NCI-H1694 (cell line): ENCODE data around the gene CNPY3.
A peak's percentile ranks its signal among the peaks of the same experiment; 100 is the strongest.

ENCODE experiments used
- DNase-seq: peaks from one replicate; lab custom pipeline; 2025; lab: John Stamatoyannopoulos, UW

The CNPY3 gene

DNA sequence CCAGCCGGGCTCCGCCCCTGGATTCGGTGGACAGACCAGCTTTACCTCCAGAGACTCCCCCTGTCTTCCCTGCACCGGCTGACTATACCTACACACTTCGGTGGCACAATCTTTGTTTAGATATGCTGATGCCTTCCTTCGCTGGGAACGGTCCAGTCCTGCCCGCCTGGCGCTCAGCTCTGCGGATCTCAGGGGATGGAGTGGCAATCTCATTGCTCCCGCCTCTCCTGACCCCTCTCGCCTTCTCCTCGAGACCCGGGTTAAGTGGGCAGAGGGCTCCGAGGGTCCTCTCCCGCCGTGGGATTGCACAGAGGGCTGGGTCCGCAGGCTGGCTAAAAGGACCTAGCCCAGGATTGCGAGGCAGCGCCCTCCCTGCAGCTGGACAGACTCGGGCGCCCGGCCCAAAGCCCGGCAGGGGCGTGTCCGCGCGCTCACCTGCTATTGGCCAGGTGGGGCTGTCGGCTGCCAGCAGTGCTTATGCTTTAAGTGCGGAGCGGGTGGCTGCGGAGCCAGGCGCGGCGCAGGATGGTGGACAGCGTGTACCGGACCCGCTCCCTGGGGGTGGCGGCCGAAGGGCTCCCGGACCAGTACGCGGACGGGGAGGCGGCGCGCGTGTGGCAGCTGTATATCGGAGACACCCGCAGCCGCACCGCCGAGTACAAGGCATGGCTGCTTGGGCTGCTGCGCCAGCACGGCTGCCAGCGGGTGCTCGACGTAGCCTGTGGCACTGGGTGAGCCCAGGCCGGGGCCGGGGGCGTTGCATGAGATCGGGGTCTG lies 31.2 kb downstream of the CNPY3 start, which contains the start of gene GNMT:
TSS of gene GNMT (plus strand) at position 512 of the 777 bp plus-strand sequence. CDS start at position 526, 14 bp downstream.
- no peak for DNase-seq

DNA sequence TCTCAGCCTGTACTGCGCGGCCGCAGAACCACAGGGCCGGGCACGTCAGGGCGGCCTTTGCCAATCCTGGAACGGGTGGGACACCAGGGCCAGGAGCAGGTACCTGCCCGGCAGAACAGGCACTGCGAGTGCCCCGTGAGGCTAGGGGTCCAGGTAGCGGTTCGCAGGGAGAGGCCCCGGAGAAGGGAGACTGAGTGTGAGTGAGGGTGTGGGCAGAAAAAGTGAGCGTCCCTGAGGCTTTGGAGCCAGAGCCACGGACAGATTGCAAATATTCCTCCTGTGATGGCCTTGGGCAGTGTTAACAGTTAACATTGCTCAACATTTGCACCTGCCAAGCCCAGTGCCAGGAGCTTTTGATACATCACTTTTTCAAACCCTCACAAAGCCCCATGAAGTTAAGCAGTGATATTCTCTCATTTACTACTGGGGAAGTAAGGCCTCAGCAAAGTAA lies 31.8 kb downstream of the CNPY3 start:
- DNase-seq, result no peak

DNA sequence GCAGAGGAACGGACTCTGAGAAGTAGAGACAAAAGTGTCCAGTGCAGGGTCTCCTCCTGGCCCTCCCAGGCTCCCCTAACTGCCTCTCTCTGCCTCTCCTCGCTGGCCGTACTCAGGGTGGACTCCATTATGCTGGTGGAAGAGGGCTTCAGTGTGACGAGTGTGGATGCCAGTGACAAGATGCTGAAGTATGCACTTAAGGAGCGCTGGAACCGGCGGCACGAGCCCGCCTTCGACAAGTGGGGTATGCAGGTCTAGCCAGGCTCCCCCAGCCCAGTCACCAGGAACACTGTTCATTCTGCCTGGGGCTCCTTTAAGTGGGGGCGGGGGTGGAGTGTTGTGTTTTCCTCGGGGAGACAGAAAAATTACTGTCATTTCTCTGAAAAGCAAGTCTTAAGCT lies 32.8 kb downstream of the CNPY3 start:
- no peak for DNase-seq

DNA sequence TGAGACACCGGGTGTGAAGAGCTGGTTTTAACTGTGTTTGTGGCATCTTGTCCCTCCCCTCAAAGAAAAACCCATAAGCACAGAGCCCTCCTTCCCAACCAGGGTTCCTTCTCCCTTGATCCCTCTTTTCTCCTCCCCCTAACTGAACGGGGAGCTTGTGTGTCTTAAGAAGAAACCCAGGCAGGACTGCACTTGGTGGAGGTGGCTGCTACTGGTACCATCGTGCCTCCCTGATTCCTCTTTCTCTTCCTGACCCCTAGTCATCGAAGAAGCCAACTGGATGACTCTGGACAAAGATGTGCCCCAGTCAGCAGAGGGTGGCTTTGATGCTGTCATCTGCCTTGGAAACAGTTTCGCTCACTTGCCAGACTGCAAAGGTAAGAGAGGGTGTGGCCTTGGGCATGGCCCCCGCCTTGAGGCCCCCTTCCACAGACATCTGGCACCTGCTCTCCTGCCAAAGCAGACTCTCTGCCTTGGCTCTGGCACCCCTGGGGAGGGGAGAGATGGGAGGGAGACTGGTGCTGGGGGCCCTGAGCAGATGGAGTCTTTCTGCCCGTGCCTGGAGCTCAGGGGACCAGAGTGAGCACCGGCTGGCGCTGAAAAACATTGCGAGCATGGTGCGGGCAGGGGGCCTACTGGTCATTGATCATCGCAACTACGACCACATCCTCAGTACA lies 33.4 kb downstream of the CNPY3 start:
- DNase-seq, result peak; percentile 88

DNA sequence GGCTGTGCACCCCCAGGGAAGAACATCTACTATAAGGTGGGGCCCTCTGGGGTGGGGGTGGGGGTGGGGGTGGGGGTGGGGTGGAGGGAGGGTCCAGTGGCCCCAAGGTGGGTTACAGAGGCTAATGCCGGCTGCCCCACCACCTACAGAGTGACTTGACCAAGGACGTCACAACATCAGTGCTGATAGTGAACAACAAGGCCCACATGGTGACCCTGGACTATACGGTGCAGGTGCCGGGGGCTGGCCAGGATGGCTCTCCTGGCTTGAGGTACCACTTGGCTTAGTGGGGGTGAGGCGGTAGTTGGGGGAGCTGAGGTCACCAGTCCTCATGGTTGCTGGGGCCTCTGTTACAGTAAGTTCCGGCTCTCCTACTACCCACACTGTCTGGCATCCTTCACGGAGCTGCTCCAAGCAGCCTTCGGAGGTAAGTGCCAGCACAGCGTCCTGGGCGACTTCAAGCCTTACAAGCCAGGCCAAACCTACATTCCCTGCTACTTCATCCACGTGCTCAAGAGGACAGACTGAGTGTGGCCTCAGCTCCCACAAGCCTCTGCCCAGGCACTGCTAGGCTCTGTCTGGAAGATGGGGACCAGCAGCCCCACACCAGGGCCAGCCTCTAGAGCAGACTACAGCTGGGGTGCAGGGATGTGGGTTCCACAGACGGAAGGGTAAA lies 34.0 kb downstream of the CNPY3 start:
- DNase-seq, result no peak

GRCh38 chr6:42963855-42964605 lies 34.8 kb downstream of the CNPY3 start:
- peak; percentile 77 for DNase-seq

DNA sequence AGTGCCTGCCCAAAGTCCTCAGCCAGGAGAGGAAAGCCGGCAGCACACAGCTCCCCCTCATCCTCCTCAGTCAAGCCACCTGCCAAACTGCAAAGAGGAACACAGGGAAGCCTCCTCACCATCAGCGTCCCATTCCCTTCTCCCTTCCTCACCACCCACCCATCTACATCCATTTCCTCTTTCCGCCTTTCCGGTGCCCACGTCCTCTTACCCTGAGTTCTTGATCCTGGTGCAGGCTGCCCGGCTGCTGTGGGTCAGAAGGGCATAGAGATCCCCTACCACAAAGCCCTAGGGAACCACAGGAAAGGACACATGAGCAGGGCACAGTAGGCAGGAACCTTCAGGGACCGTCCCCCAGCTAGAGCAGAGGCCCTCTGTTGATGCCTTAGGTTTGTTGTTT lies 37.3 kb downstream of the CNPY3 start:
- DNase-seq, result no peak

DNA sequence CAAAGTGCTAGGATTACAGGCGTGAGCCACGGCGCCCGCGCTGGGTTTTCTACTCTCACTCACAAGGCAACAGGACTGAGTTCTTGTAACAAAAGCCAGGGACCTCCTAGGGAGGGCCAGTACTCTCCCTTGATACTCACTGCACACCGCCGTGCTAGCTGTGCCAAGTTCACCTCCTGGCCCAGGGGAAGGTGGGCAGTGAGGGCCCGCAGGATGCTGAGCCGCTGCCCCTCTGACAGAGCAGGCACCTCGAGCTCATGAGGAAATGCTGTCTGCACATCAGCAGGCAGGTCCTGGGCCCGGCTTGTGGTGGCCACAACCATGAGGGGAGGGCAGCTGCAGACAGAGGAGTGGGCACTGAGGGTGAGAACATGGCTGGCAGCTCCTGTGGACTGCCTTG lies 37.9 kb downstream of the CNPY3 start:
- no peak for DNase-seq

DNA sequence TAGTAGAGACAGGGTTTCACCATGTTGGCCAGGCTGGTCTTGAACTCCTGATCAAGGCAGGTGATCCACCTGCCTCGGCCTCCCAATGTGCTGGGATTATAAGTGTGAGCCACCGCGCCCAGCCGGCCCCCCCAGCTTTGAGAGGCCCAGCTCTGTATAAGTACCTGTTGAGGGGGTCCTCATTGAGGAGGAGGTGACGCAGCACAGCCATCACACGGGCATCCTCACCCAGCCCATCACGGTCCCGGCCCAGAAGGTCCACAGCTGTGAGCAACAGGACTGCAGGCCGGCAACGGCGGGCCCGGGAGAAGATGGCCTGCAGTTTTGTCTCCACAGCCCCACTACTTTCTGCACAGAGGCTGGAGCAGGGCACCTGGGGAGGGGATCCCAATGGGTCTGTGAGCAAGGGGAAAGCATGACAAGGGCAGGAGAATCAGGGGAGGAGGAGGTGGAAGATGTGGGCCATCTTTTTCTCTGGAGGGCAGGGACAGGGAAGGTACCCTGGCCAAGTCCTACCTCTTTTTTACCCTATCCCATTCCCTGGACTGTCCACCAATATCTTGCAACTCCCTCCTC lies 38.9 kb downstream of the CNPY3 start:
- DNase-seq, result no peak

- no peak for DNase-seq
Observed at GRCh38 chr6:42968783-42969182, 39.5 kb downstream of the CNPY3 start.

DNA sequence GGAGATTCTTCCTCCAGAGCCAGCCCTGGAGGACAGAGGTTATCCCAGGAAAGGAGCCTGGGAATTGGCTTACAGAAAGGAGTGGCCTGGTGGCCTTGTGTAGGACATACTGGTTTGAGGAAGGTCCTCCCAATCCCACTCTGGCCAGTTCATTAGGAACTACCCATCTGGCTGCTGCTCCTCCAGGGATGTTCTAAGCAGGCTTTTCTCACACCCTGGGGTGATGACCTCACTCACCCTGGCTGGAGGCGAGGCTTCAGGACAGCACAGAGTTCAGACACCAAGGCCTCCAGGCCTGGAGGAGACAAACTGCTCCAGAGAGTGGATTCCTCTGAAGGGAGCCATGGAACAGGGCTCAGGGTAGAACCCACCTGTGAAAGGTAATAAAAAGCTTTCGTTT lies 40.2 kb downstream of the CNPY3 start:
- DNase-seq, result no peak

DNA sequence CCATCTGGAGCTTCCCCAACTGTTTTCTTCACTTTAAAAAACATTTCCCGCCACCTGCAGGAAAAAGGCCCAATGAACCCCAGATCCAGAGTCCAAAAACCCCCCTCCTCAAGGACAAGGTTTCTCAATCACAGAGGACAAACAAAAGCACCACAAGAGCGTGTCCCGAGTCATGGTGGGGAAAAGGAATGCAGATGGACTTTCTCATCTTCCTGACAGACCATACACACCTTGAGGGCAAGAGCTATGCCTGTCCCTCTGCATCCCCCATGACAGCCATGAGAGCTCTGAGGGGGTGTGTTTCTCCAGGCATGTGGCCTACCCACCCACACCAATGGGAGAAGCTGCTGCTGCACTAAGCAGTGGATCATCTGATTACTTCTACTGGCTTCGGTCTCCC lies 40.7 kb downstream of the CNPY3 start:
- DNase-seq, result no peak

DNA sequence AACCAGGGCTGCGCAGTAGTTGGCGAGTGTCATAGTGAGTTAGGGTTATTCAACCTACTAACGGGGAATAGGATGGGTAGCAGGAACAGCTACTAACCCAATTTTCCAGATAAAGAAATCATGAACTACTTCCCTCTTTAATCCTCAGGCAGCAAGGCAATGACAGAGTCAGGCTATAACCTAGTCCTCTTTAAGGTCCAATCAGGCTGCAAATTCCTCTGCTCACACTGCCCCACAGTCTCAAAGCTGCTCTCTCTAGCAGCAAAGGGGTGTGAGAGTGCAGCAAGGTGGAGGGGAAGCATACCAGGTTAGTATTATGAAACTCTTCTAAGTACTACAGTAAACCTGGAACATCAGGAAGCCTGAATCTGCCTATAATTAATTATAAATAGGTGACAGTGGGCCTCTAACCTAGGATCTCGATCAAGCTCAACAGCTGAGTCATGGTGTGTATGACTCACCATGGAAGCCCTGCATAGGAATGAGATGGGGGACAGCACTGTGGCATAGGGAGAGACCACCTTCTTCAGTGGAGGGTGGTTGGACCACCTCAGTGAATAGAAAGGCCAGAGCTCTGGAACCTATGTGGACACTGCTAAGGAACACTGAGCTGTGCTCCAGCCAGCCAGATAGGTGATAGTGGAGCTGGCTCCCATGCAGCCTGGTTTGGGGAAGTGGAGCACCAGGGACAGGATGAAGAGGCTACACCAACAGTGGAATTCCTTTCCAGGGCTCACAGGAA lies 41.8 kb downstream of the CNPY3 start:
- DNase-seq, result no peak

DNA sequence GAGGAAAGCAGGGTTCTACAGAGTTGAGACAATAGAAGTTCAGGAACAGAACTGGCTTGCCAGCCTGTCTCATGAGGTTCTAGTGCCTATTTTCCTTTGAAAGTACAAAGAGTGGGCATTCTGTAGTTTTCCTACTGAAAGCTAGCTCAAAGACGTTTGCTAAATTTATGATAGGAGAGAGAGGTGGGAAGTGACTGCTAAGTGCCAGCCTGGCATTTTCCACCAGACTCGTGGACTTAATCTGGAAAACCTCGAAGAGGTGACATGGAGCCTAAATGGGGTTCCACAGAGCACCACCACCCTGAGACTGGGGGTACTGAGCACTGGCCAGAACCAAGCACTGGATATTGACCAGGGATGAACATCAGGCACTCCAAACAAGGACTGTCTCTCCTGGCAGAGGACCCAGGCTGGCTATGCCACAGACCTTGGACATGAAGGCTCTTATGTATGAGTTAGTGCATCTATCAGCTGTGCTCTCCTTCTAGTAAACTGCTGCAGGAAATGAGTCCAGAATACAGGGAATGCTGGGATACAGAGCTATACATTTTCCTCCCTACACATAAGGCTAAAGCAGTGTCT lies 42.6 kb downstream of the CNPY3 start:
- DNase-seq, result no peak

DNA sequence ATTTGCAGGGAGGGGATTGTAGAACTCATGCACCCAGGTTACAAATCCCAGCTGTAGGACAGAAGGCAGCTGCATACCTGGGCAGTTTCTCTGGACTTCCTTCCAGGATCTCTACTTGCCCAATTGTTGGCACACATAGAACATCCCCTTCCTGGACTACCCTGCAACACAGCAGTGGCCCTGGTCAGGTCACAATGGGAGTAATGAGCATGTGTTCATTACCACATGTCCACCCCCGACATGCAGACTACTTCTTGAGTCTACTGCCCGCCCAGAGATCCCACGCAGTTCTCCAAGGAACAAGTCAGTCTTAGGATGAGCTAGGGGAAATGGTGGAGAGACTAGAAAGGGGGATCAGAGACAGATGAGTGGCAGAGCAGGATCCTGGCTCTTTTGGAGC lies 44.6 kb downstream of the CNPY3 start:
- no peak for DNase-seq

DNA sequence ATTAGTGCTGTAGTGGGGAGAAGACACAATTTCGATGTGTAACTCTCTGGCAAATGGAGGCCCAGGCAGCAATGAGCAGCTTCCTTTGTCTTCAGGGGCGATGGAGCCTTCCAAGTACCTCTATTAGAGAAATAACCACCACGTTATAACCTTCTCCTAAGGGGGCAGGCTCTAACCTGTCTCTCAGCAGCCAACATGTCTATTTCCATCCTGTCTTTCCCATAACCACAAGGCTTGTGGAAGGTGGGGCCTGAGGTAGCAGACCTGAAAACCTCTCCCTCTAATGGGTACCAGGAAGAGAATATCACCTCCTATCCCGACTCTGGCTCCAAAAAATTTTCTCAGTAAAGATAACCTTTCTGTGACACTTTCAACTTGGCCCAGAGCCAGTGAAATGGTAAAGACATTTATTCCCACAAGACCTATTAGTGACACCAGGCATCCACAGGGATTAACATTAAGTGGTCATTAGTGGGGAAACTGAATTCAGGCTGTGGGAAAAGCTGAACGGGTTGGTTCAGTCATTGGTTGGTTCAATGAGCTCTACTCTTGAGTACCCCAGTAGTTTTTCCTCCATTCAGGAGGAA lies 45.7 kb downstream of the CNPY3 start:
- no peak for DNase-seq

DNA sequence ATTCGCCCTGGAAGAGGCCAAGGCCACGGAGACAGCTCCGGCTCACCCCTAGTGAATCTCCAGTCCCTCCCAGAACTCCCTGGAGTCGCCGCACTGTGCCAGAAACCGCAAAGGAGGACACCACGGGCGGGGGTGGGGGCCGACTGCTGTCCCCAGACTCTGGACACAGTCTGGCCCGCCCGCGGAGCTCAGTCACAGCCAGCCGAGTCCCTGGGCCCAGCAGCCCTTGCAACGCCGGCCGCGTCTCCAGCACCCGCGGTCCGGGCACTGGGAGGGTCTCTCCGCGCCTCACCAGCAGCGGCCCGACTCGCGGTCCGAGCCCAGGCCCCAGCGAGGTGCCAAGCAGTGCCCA lies 49.2 kb downstream of the CNPY3 start:
- DNase-seq, result no peak

DNA sequence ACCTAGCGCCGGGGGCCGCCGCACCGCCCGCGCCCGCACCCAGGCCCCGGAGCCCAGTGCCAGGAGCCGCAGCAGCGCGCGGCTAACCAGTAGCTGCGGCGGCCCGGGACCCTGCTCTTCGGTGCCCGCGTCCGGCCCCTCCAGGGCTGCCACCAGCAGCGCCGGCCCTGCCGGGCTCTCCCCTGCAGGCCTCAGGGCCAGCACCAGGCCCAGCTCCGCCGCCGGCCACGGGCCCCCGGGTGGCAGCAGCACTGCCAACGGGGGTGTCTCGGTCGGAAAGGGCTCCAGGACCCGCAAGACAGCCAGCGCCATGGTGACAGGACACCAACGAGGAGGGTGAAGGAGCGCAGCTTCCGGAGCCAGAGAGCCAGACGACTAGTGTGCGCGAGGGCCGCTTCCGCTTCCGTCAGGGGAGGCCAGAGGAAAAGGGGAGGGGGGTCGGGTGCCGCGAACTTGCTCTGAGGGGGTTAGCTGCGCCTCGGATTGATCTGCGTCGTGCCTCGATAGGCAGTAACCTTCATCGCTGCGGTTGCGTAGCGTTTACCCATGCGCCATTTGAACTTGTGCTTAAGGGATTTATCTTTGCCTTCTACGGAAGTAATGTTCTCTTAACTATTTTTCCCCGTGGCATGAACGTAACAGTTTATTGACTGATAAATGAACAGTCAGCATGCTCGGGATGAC lies 49.7 kb downstream of the CNPY3 start, which contains the start of gene PEX6:
TSS of gene PEX6 (minus strand) at position 343 of the 684 bp plus-strand sequence. CDS start at position 312, 31 bp downstream.
- peak; percentile 85 for DNase-seq

DNA sequence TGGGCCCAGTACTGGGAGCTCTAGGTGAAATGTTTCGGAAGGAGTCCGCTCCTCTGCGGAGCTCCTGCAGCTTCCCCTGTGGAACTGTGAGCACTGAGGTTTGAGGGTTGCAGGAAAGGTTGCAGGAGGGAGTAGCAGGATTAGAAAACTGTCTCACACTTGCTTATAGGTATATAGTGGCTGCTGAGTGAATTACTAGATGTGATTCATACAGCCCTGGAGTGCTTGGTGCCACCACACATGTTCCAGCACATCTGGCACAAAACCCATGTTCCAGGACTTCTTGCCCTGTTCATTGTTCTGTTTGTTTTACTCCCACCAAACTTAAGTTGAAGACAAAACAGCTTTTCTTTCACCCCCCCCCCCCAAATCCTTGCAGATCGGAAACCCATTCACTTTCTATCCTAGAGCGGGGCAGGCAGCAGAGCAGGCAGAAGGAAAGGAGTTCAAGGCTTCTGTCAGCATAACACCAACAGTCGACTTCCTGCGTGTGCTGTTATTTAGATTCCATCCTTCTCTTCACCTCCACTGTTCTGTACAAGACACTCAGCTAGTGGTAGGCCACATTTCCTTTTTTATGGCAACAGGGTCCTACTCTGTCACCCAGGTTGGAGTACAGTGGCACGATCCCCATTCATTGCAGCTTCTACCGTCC lies 50.4 kb downstream of the CNPY3 start:
- no peak for DNase-seq
